ENCODE results near the gene ZBTB43. TPM values are rescaled to one million over a fixed set of nuclear protein-coding genes. Genes with fewer than 3 reads are reported as not detected.

ZBTB43 gene
- total and polyA plus RNA-seq, 10 of the 15 experiments (the other 5 are each of a cell fraction or from before 2014, with no cell fraction given): 2.4 to 19.3 (median 8.7) TPM

DNA sequence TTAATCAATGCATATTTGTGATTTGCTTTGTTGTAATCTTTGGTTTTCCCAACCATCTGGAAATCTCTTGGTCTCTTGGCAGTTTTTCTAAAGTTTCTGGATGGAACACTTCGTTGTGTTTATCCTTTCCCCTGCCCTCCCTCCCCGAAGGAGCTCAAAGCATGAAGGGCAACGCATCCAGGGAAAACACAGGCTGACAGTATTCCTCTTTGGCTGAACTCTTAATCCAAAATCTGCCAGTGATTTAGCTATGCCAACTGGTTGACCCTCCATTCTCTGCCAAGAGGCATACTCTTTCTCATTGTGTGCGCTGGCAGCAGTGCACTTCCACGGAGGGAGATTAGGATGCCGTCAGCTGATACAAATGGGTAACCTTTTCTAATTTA, 76.1 kb downstream of the ZBTB43 start (continued):
- TF ChIP-seq RELA (IDR thresholded peaks at IDR 0.05; ENCODE audit: borderline replicate concordance, partially characterized antibody) (no peak), ZNF24 (IDR thresholded peaks at IDR 0.05) (no peak), CBX3 (IDR thresholded peaks at IDR 0.05; ENCODE audit: borderline replicate concordance, low read depth) (no peak), KDM1A (IDR thresholded peaks at IDR 0.05; ENCODE audit: borderline replicate concordance) (no peak), FOXM1 (IDR thresholded peaks at IDR 0.05; ENCODE audit: low read depth, low read length) (no peak)

DNA sequence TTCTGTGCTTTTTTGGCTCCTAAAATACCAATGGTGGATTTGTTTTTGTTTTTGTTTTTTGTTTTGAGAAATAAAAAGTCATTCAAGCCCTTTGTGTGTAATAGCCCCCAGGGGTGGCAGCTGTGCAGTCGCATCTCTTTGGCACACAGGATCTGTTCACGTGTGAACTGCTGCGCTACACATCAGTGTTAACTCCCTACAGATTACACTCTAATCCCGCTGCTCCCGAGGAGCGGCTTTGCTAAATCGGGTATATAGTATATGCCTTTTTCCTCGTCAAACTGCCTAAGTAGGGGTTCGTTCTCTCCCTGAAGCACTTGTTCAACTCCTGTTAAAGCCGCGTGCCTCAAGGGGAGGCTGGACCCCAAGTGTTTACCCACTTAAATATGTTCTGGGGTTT, 77.9 kb downstream of the ZBTB43 start:
- H3K4me3 ChIP-seq: no peak overlapping the region
- TF ChIP-seq, protein P1, sequence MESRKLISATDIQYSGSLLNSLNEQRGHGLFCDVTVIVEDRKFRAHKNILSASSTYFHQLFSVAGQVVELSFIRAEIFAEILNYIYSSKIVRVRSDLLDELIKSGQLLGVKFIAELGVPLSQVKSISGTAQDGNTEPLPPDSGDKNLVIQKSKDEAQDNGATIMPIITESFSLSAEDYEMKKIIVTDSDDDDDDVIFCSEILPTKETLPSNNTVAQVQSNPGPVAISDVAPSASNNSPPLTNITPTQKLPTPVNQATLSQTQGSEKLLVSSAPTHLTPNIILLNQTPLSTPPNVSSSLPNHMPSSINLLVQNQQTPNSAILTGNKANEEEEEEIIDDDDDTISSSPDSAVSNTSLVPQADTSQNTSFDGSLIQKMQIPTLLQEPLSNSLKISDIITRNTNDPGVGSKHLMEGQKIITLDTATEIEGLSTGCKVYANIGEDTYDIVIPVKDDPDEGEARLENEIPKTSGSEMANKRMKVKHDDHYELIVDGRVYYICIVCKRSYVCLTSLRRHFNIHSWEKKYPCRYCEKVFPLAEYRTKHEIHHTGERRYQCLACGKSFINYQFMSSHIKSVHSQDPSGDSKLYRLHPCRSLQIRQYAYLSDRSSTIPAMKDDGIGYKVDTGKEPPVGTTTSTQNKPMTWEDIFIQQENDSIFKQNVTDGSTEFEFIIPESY (IDR thresholded peaks at IDR 0.05): no peak
- TF ChIP-seq YBX1 (IDR thresholded peaks at IDR 0.05): no peak
- no peak for DNase-seq (ENCODE audit: low read depth, low spot score)
- no peak overlapping the region for H3K9ac ChIP-seq (ENCODE audit: control insufficient read depth, insufficient read depth, low read length)
- no peak overlapping the region for H3K27ac ChIP-seq (ENCODE audit: control insufficient read depth, insufficient read depth)
- H3K4me1 ChIP-seq (ENCODE audit: control insufficient read depth, insufficient read depth, low read length): no peaks in the 10 kb centered on the region
- in situ Hi-C loops (cut with MboI): no loop called here
- no peaks in the 10 kb centered on the region for H3K9me3 ChIP-seq (replicated peaks; ENCODE audit: control insufficient read depth, insufficient read depth, low read length)
- 96% methylated on average over 11 of the region's 11 CpGs for WGBS (ENCODE audit: insufficient coverage, insufficient replicate concordance, low lambda C conversion rate, missing lambda C conversion rate)
- H3K4me2 ChIP-seq (ENCODE audit: control insufficient read depth, insufficient read depth): no peak overlapping the region
- FAIRE-seq: no peak
- ChIA-PET CTCF (interaction anchor here (1.3 kb wide), 1 partner anchor 10 kb away, joined by 4 read pairs; no protein-coding TSS in a partner anchor), RAD21 (ENCODE audit: unreplicated experiment) (no interaction called here), POLR2A (no interaction called here), SMC1A (ENCODE audit: uncharacterized antibody, unreplicated experiment) (no interaction called here)
- H3K27me3 ChIP-seq (replicated peaks in 1 of 2; ENCODE audit: control insufficient read depth in 2 of 2, insufficient read depth in 2 of 2, low read length in 1 of 2): no peaks in the 10 kb centered on the region
- no TSS peak for BruUV-seq (replicated peaks)
- intact Hi-C loops (cut with micrococcal nuclease; ENCODE audit: unreplicated experiment): no loop called here
- no peaks in the 10 kb centered on the region for H4K20me1 ChIP-seq (ENCODE audit: control insufficient read depth, insufficient read depth)
- no peak overlapping the region for H2AFZ ChIP-seq (ENCODE audit: control insufficient read depth, low read depth, low read length)
- H3K79me2 ChIP-seq (ENCODE audit: control insufficient read depth, insufficient read depth, low read length): no peaks in the 10 kb centered on the region
- peaks cover 10 to 24% of the 10 kb centered on the region in 2 experiments for H3K36me3 ChIP-seq (ENCODE audit: control insufficient read depth in 2 of 2, insufficient read depth in 2 of 2, low read length in 1 of 2)
- ATAC-seq: no peak
